Activated CD4-positive, CD25-positive, alpha-beta regulatory T cell (primary cell): ENCODE data around the gene ZDHHC17.

Source experiments
- DNase-seq, 4 experiments: peaks; one replicate each; lab custom pipeline; 2025; lab: John Stamatoyannopoulos, UW

Gene ZDHHC17

GRCh38 chr12:76878099-76878898 lies 114.4 kb downstream of the ZDHHC17 start:
- no peak for DNase-seq

GRCh38 chr12:76878899-76879709 lies 115.2 kb downstream of the ZDHHC17 start, which contains the start of gene CSRP2:
Gene CSRP2, minus strand, starts transcription at chr12:76879019. Its CDS starts 12,759 bp downstream, at chr12:76866260.
- peak in 3 of 4 experiments; percentile 5 to 26 (median 10) for DNase-seq

- no peak for DNase-seq
Observed at GRCh38 chr12:76879710-76880518, 116.0 kb downstream of the ZDHHC17 start.

- no peak for DNase-seq
Observed at GRCh38 chr12:76880519-76881023, 116.7 kb downstream of the ZDHHC17 start.

DNA sequence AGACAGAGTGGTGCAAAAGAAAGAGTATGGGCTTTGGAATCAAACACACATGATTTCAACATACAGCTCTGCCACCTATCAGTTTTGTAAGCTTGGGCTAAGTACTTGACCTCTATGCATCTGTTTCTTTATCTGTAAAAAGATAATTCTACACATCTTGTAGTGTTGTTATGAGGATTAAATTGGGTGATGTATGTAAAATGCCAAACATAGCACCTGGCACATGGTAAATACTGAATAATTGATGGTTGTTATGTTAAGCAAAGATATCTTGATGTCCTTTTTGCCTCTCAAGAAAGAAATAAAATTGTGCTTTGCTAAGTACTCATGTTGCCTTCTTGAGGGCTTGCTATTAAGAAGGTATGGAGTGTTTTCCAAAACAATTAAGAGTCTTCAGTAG lies 117.2 kb downstream of the ZDHHC17 start:
- no peak for DNase-seq

DNA sequence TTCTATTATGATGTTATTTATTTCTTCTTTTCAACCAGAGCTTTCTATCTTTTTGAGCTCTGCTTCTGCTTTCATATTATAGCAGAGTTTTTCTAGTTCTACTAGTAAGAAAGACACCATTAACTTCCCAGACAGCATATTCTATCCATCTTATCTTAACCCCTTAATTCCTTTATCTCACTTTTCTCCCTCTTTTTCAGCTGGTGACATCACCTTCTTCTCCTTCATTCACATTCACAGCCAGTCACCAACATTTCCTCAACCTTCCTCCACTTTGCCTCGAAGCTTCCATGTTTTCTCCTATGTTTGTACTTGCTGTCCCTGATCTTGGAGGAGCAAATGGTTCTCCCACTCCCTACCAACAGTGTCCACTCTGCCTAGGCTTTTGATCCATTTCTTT lies 118.5 kb downstream of the ZDHHC17 start:
- no peak for DNase-seq

DNA sequence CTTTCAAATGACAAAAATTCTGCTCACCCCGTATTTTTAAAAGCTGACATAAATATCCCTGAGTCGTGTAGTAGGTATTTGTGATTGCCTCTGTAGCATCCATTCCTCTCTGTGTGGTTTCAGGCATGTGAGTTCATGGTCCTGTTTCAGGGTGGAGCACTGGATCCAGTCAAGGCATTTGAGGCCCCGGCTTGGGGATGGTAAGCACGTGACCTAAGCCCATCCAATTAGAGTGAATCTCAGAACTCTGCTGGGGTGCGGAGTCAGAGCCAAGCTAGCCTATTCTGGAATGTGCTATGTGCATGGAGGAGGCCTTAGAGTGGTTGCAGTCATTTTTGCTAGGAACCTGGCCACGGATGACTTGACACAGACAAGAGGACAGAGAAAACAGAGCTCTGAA lies 119.2 kb downstream of the ZDHHC17 start:
- DNase-seq = no peak

DNA sequence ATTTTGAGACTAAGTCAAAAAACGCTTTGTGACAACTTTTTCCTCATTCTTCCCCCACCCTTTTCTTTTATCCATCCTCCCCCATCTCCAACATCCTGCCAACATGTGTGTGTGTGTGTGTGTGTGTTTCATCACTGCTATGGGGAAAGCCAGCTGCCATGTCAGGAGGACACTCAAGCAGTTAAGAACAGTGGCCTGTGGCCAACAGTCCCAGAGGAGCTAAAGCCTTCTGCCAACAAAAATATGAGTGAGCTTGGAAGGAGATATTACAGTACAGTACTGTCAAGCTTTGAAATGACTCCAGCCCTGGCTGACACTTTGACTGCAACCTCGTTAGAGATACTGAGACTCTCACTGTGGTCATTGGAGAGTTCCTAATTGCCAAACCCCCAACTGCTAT lies 119.9 kb downstream of the ZDHHC17 start:
- no peak for DNase-seq

- DNase-seq = no peak
Observed at GRCh38 chr12:76888775-76889174, 124.9 kb downstream of the ZDHHC17 start.

DNA sequence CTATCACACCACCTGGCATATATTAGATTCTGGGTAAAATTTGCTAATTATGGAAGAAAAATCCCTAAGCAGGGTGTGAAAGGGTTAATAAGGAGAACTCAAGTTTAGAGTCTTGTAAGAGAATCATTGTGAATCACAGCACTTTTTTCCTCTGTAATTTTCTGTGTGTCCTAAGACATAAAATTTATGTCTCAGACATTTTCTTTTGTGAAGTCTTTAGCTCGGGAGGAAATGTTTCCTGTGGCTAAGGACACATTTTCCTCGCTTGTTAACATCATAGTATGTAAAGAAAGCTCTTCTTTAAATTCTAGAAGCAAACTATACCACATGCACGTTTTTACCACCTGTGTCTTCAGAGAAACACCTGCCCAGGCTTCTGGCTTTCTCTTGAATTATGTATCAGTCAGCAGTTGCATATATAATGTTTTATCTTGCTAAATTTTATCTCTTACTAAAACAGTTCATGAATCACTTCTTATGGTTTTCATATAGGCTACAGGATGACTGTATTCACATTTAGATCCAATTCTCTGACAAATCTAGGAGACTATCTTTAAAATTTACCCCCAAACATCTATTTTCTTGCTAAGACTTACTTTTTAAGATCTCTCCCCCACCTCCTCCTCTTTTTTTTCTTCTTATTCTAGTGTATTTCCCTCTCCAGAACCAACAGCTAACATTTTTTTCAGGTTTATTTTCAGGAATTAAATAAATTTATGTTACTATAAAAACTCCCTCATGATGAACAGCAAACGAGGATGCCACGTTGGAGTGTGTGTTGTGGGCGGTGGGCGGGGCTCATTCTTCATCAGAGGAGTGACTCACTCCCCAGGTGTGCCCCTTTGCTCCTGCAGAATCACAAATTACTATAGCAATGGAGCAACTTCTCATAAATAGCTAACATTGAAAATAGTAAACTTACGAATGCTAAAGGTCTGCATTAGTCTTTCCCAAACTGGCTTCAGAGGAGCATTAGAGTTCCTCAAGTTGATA lies 126.5 kb downstream of the ZDHHC17 start:
- peak in 1 of 4 experiments; percentile 3 for DNase-seq

GRCh38 chr12:76891609-76892008 lies 127.7 kb downstream of the ZDHHC17 start:
- no peak for DNase-seq

- no peak for DNase-seq
Observed at GRCh38 chr12:76895796-76896195, 131.9 kb downstream of the ZDHHC17 start.

DNA sequence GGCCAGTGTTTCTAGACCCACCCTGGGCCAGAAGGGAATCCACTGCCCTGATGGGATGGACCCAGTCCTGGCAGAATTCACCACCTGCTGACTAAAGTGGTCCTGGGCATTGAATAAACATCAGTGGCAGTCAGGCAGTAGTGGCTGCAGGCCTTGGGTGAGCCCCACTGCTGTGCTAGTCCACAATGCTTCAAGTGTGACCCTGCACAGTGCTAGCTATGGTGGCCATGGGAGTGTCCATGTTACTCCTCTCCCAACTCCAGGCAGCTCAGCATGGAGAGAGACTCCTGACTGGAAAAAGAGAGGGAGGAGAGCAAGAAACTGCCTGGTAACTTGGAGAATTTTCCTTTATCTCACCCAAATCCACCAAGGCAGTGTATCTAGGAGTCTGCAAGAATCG lies 132.4 kb downstream of the ZDHHC17 start:
- no peak for DNase-seq

- DNase-seq = no peak
Observed at GRCh38 chr12:76898442-76898841, 134.5 kb downstream of the ZDHHC17 start.

GRCh38 chr12:76899522-76899921 lies 135.6 kb downstream of the ZDHHC17 start:
- no peak for DNase-seq

DNA sequence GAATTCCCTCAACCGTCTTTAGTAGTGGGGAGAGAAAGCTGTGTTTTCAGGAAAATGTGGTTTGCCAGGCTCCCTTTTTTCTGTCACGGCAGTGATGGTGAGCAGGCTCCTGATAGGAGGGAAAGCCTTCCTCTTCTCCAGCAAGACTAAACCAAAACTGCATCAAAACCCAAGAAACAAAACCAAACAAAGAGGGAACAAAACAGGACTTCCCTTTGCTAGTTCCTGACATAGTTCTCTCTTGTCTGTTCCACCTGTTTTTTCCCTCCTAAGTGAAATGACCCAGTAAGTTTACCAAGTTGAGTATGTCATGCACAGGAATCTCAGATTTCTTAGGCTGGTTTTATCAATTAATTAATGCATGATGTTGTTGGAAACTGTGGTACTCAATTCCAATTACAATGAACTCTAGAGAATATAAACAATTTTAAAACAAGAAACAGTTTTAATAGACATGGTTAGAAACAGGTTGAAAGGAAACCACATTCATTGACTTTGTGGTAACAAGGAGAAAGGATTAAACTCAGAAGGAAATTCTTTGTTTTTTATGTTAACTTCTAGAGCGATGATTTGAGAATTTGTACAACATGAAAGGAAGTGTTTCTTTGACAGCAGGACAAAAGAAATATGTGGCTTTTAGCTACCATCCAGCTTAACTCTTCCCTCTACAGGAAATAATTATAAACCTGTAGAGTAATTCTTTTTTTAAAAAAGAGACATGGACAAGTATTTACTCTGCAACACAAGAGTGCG lies 137.9 kb downstream of the ZDHHC17 start:
- DNase-seq = no peak
